H1 (cell line): ENCODE measurements around the gene PIAS1. TPM values are rescaled to one million over a fixed set of nuclear protein-coding genes. Genes with fewer than 3 reads are reported as not detected.

ENCODE experiments used
- CTCF ChIA-PET: fragments of 300-600 bp; sonication (Branson Sonifier 250); formaldehyde crosslinking; loops from one replicate; lab custom pipeline; 2021; ENCODE audit not compliant: partially characterized antibody; lab: Charles Lee
- POLR2A ChIA-PET: fragments of 300-600 bp; sonication (Branson Sonifier 250); formaldehyde crosslinking; loops from one replicate; lab custom pipeline; 2021; ENCODE audit warnings: inconsistent platforms; ENCODE audit not compliant: partially characterized antibody; lab: Charles Lee
- DNase-seq, 2 experiments: peaks; one replicate each; pipeline versions ENCODE4 v3.0.0 to v3.0.0-alpha.2; 2010 to 2022; ENCODE audit warnings: low spot score in 2 of 2, low read depth in 1 of 2, mixed read lengths in 1 of 2
- FAIRE-seq: peaks from 2 replicates; lab custom pipeline; 2011; peaks lifted over from hg19 to GRCh38; lab: Jason Lieb, UNC
- H2AFZ ChIP-seq: 2 replicates; pipeline ENCODE4 v1.8.1; 2012; ENCODE audit warnings: low read length, inconsistent platforms
- H2AK5ac ChIP-seq: 2 replicates; pipeline ENCODE4 v1.6.1; 2013; ENCODE audit warnings: low read depth, low read length
- H2BK120ac ChIP-seq: replicated peaks from 2 replicates; pipeline ENCODE3; 2013; ENCODE audit warnings: low read depth, low read length, inconsistent platforms
- H2BK12ac ChIP-seq: 2 replicates; pipeline ENCODE4 v1.6.1; 2013; ENCODE audit warnings: low read depth, low read length
- H2BK15ac ChIP-seq: 2 replicates; pipeline ENCODE4 v1.6.1; 2013; ENCODE audit warnings: low read length
- H2BK20ac ChIP-seq: 2 replicates; pipeline ENCODE4 v1.6.1; 2013; ENCODE audit warnings: low read length
- H2BK5ac ChIP-seq: 2 replicates; pipeline ENCODE4 v1.6.1; 2013; ENCODE audit warnings: low read depth, low read length
- H3K14ac ChIP-seq: 2 replicates; pipeline ENCODE4 v1.6.1; 2013; ENCODE audit warnings: inconsistent platforms; ENCODE audit not compliant: insufficient read length
- H3K18ac ChIP-seq: 2 replicates; pipeline ENCODE4 v1.6.1; 2013; ENCODE audit warnings: low read length; ENCODE audit errors: extremely low read depth
- H3K23ac ChIP-seq: 2 replicates; pipeline ENCODE4 v1.6.1; 2013; ENCODE audit warnings: inconsistent platforms; ENCODE audit not compliant: insufficient read length
- H3K23me2 ChIP-seq: 2 replicates; pipeline ENCODE4 v1.6.1; 2013; ENCODE audit warnings: low read depth, low read length
- H3K27ac ChIP-seq: 2 replicates; pipeline ENCODE4 v1.6.1; 2011; ENCODE audit warnings: low read depth, low read length, inconsistent platforms
- H3K27me3 ChIP-seq, 4 experiments: replicated peaks in 1 of 4; 1 replicate in 1 of 4; 2 replicates in 3 of 4; pipeline versions ENCODE4 v1.6.1 to v1.8.1; 2011 to 2013; ENCODE audit warnings: low read length in 3 of 4, mild to moderate bottlenecking in 3 of 4, inconsistent platforms in 2 of 4, mixed read lengths in 2 of 4, moderate library complexity in 1 of 4; ENCODE audit not compliant: control insufficient read depth in 3 of 4, insufficient read depth in 3 of 4; ENCODE audit errors: extremely low read depth in 1 of 4
- H3K36me3 ChIP-seq, 4 experiments: 2 replicates each; pipeline versions ENCODE4 v1.6.1 to v1.8.1; 2011 to 2013; ENCODE audit warnings: mild to moderate bottlenecking in 4 of 4, low read length in 3 of 4, moderate library complexity in 2 of 4, control low read depth in 1 of 4, inconsistent platforms in 1 of 4; ENCODE audit not compliant: insufficient read depth in 4 of 4, control insufficient read depth in 2 of 4
- H3K4ac ChIP-seq: replicated peaks from 2 replicates; pipeline ENCODE3; 2013; ENCODE audit warnings: low read length, low read depth, mixed read lengths, inconsistent platforms; ENCODE audit not compliant: insufficient read length
- H3K4me1 ChIP-seq, 4 experiments: replicated peaks in 1 of 4; 1 replicate in 1 of 4; 2 replicates in 3 of 4; pipeline versions ENCODE4 v1.6.1 to v1.8.1; 2011 to 2013; ENCODE audit warnings: low read length in 3 of 4, inconsistent platforms in 2 of 4, mixed read lengths in 1 of 4; ENCODE audit not compliant: insufficient read depth in 4 of 4, control insufficient read depth in 3 of 4
- H3K4me2 ChIP-seq, 2 experiments: 2 replicates each; pipeline versions ENCODE4 v1.6.1 to v1.8.1; 2011 to 2013; ENCODE audit warnings: low read depth in 2 of 2, low read length in 2 of 2, control low read depth in 1 of 2, inconsistent platforms in 1 of 2, mild to moderate bottlenecking in 1 of 2; ENCODE audit not compliant: insufficient read depth in 1 of 2
- H3K4me3 ChIP-seq, 4 experiments: fragments of 200-600, 300-600 bp in 1 of 4; sonication (generic), shearing (Covaris generic), sonication (Bioruptor Twin) in 1 of 4; 2 replicates each; pipeline versions ENCODE4 v1.5.1 to v1.8.1; 2011 to 2016; ENCODE audit warnings: low read length in 4 of 4, low read depth in 3 of 4, control low read depth in 2 of 4, inconsistent platforms in 2 of 4, mild to moderate bottlenecking in 2 of 4, mixed read lengths in 1 of 4, moderate library complexity in 1 of 4; ENCODE audit not compliant: insufficient read depth in 2 of 4; ENCODE audit errors: extremely low read depth in 1 of 4
- H3K56ac ChIP-seq: replicated peaks from 2 replicates; pipeline ENCODE3; 2013; ENCODE audit warnings: low read depth, mild to moderate bottlenecking, mixed read lengths, low read length, inconsistent platforms; ENCODE audit not compliant: insufficient read length
- H3K79me1 ChIP-seq: 2 replicates; pipeline ENCODE4 v1.6.1; 2013; ENCODE audit warnings: low read depth, low read length, control low read depth
- H3K79me2 ChIP-seq, 2 experiments: 2 replicates each; pipeline versions ENCODE4 v1.6.1 to v1.8.1; 2012 to 2013; ENCODE audit warnings: low read length in 2 of 2, mild to moderate bottlenecking in 2 of 2, inconsistent platforms in 1 of 2; ENCODE audit not compliant: insufficient read depth in 2 of 2, control insufficient read depth in 1 of 2
- H3K9ac ChIP-seq, 4 experiments: replicated peaks in 1 of 4; 1 replicate in 1 of 4; 2 replicates in 3 of 4; pipeline versions ENCODE4 v1.6.1 to v1.8.1; 2011 to 2013; ENCODE audit warnings: low read depth in 3 of 4, low read length in 3 of 4, control low read depth in 2 of 4, mild to moderate bottlenecking in 2 of 4, moderate library complexity in 2 of 4, inconsistent platforms in 1 of 4; ENCODE audit errors: extremely low read depth in 1 of 4
- H3K9me3 ChIP-seq, 2 experiments: 2 replicates each; pipeline versions ENCODE4 v1.6.1 to v1.8.1; 2012 to 2013; ENCODE audit warnings: mild to moderate bottlenecking in 2 of 2, moderate library complexity in 2 of 2, control low read depth in 1 of 2, inconsistent platforms in 1 of 2, low read depth in 1 of 2, low read length in 1 of 2, mixed read lengths in 1 of 2; ENCODE audit not compliant: insufficient read depth in 2 of 2
- H4K20me1 ChIP-seq, 2 experiments: replicated peaks in 1 of 2; 2 replicates each; pipeline versions ENCODE3 to v1.8.1; 2011 to 2013; ENCODE audit warnings: inconsistent platforms in 2 of 2, low read length in 2 of 2, mild to moderate bottlenecking in 1 of 2; ENCODE audit not compliant: insufficient read depth in 2 of 2, control insufficient read depth in 1 of 2
- H4K5ac ChIP-seq: 2 replicates; pipeline ENCODE4 v1.6.1; 2013; ENCODE audit warnings: low read length, low read depth, mixed read lengths, inconsistent platforms; ENCODE audit not compliant: insufficient read length
- H4K8ac ChIP-seq: 2 replicates; pipeline ENCODE4 v1.8.0; 2013; ENCODE audit warnings: mild to moderate bottlenecking, moderate library complexity, low read length, inconsistent platforms; ENCODE audit not compliant: insufficient read depth; ENCODE audit errors: extremely low read depth
- H4K91ac ChIP-seq: replicated peaks from 2 replicates; pipeline ENCODE3; 2013; ENCODE audit warnings: low read length, mixed read lengths, inconsistent platforms; ENCODE audit not compliant: insufficient read length
- BACH1 ChIP-seq: IDR thresholded peaks from 2 replicates; pipeline ENCODE4 v1.6.1; 2012; ENCODE audit warnings: low read length, improper control_type of control experiment
- CHD1 ChIP-seq: IDR thresholded peaks from 2 replicates; pipeline ENCODE4 v1.6.1; 2012; ENCODE audit warnings: low read depth, low read length, improper control_type of control experiment
- CHD2 ChIP-seq: IDR thresholded peaks from 2 replicates; pipeline ENCODE4 v1.6.1; 2012; ENCODE audit warnings: low read length, improper control_type of control experiment
- CTBP2 ChIP-seq: IDR thresholded peaks from 2 replicates; pipeline ENCODE4 v1.7.0; 2011; ENCODE audit warnings: borderline replicate concordance, mild to moderate bottlenecking, moderate library complexity, mixed read lengths, low read length; ENCODE audit not compliant: insufficient read depth, insufficient read length
- CTCF ChIP-seq, 3 experiments: IDR thresholded peaks; 1 replicate in 2 of 3; 2 replicates in 1 of 3; pipeline versions ENCODE4 v1.5.1 to v1.6.1; 2011; ENCODE audit warnings: low read length in 3 of 3, mild to moderate bottlenecking in 3 of 3, inconsistent platforms in 2 of 3, low read depth in 1 of 3, moderate library complexity in 1 of 3; ENCODE audit not compliant: insufficient read depth in 1 of 3; ENCODE audit errors: control extremely low read depth in 1 of 3
- HDAC6 ChIP-seq: IDR thresholded peaks from one replicate; pipeline ENCODE4 v1.7.1; 2012; ENCODE audit warnings: low read depth, mild to moderate bottlenecking, inconsistent platforms, low read length, moderate library complexity
- KDM1A ChIP-seq: fragments of 200-600, 300-600 bp; sonication (generic); IDR thresholded peaks from 2 replicates; pipeline ENCODE4 v1.7.1; 2016; ENCODE audit warnings: mild to moderate bottlenecking, low read length, borderline replicate concordance
- MAFK ChIP-seq: IDR thresholded peaks from 2 replicates; pipeline ENCODE4 v1.6.1; 2012; ENCODE audit warnings: low read depth, mild to moderate bottlenecking, improper control_type of control experiment, low read length
- POLR2AphosphoS5 ChIP-seq: IDR thresholded peaks from 2 replicates; pipeline ENCODE4 v1.6.1; 2011; ENCODE audit warnings: low read depth, low read length
- POU5F1 ChIP-seq: IDR thresholded peaks from 2 replicates; pipeline ENCODE4 v1.6.1; 2011; ENCODE audit warnings: low read depth, mild to moderate bottlenecking, low read length, moderate library complexity
- SP2 ChIP-seq: IDR thresholded peaks from 2 replicates; pipeline ENCODE4 v1.6.1; 2012; ENCODE audit warnings: mild to moderate bottlenecking, low read length, inconsistent platforms
- WGBS, 2 experiments: shearing (Covaris generic) in 1 of 2; methylation state at CpG; one replicate each; pipeline versions ENCODE4 v1.1.6 to v1.1.7; 2013 to 2015; ENCODE audit warnings: low lambda C conversion rate in 2 of 2, mixed read lengths in 2 of 2, inconsistent platforms in 1 of 2, low coverage in 1 of 2, missing lambda C conversion rate in 1 of 2; ENCODE audit not compliant: insufficient replicate concordance in 2 of 2, insufficient coverage in 1 of 2, insufficient read length in 1 of 2; ENCODE audit errors: extremely low coverage in 1 of 2, missing lambda C conversion rate in 1 of 2; 5-methylcytosine and 5-hydroxymethylcytosine counted together
- polyA plus RNA-seq, 7 experiments: library from polyadenylated mRNA; depleted of rRNA in 3 of 7; stranded (reverse) in 5 of 7; unstranded in 2 of 7; fragments of >200 nt in 5 of 7; fragments of 200-250 nt in 2 of 7; gene quantifications; 1 replicate in 5 of 7; 2 replicates in 1 of 7; 4 replicates in 1 of 7; pipeline versions ENCODE4 v1.2.1 to v1.2.3, GENCODE V29; 2011 to 2013; ENCODE audit warnings: missing spikeins in 2 of 7, mixed read lengths in 2 of 7
- total RNA-seq: library from RNA; stranded (reverse); fragmentation: NEBNext Ultra II Directional; extraction: Animal tissue kit (Norgen Biotek cat#: 25700); gene quantifications from 2 replicates; pipeline ENCODE4 v1.2.1, GENCODE V29; 2021

The PIAS1 gene
- total and polyA plus RNA-seq, 2 of the 8 experiments (the other 6 are each of a cell fraction or from before 2014, with no cell fraction given), result 30.8 to 34.5 TPM

- Histone ChIP-seq H3K9me3 (no peaks in the 10 kb centered on the region), H3K4me3 (no peak overlapping the region), H3K27me3 (no peaks in the 10 kb centered on the region), H4K8ac (no peak overlapping the region), H2BK20ac (no peak overlapping the region), H3K27ac (no peak overlapping the region), H4K5ac (no peak overlapping the region), H4K20me1 (no peaks in the 10 kb centered on the region), H3K4ac (no peak overlapping the region), H3K56ac (no peak overlapping the region), H3K23ac (no peak overlapping the region), H3K14ac (no peak overlapping the region), H3K79me1 (no peaks in the 10 kb centered on the region), H3K23me2 (peaks cover 1% of the 10 kb centered on the region; the same call in 1 of the 2 replicates), H3K36me3 (peaks cover 0 to 47% (median 16%) of the 10 kb centered on the region in 4 experiments; a peak in 5 of 8 replicates), H2BK120ac (no peak overlapping the region), H4K91ac (no peak overlapping the region), H2BK5ac (no peak overlapping the region), H2AFZ (no peak overlapping the region), H2AK5ac (no peak overlapping the region), H3K4me2 (no peak overlapping the region), H2BK15ac (no peak overlapping the region), H3K4me1 (no peaks in the 10 kb centered on the region; a peak in 1 of 7 replicates), H3K9ac (no peak overlapping the region), H2BK12ac (no peak overlapping the region), H3K18ac (no peak overlapping the region), H3K79me2 (no peaks in the 10 kb centered on the region)
- DNase-seq, result no peak
- WGBS, 2 experiments, result 94% methylated on average over 5 of the region's 5 CpGs; no CpG with 5 or more reads in 1 of the 2 experiments
- FAIRE-seq, result no peak
- POLR2A ChIA-PET, result no interaction called here
- CTCF ChIA-PET, result interaction anchor here (0.8 to 4.2 kb wide), 2 partner anchors 8 to 324 kb away, joined by 3 to 36 read pairs; no protein-coding TSS in a partner anchor
- TF ChIP-seq MAFK, result no peak
- no peak for TF ChIP-seq SP2
- TF ChIP-seq CHD1, result no peak
- no peak for TF ChIP-seq POLR2AphosphoS5
- no peak for TF ChIP-seq CTCF (IDR thresholded peaks at IDR 0.05; ENCODE audit: control extremely low read depth in 1 of 3, insufficient read depth in 1 of 3, low read depth in 1 of 3, low read length in 3 of 3)
- no peak for TF ChIP-seq BACH1
- TF ChIP-seq CHD2, result no peak
- TF ChIP-seq CTBP2, result no peak
- no peak for TF ChIP-seq POU5F1
- TF ChIP-seq KDM1A, result no peak
- no peak for TF ChIP-seq HDAC6
These were observed 132.7 kb downstream of the PIAS1 start for GRCh38 chr15:68186671-68187397.
